Measurements from ENCODE around the gene NAP1L4. TPM values are rescaled to one million over a fixed set of nuclear protein-coding genes. Genes with fewer than 3 reads are reported as not detected.
A peak's percentile ranks its signal among the peaks of the same experiment; 100 is the strongest.
"Not testable (repeated sequence)": the region's sequence is repeated elsewhere in the genome, so short reads cannot be mapped to it uniquely, and the experiment has no call there.

NAP1L4 gene
- total and polyA plus RNA-seq, 2 experiments from 2014 or later = 68.8 to 121 TPM

DNA sequence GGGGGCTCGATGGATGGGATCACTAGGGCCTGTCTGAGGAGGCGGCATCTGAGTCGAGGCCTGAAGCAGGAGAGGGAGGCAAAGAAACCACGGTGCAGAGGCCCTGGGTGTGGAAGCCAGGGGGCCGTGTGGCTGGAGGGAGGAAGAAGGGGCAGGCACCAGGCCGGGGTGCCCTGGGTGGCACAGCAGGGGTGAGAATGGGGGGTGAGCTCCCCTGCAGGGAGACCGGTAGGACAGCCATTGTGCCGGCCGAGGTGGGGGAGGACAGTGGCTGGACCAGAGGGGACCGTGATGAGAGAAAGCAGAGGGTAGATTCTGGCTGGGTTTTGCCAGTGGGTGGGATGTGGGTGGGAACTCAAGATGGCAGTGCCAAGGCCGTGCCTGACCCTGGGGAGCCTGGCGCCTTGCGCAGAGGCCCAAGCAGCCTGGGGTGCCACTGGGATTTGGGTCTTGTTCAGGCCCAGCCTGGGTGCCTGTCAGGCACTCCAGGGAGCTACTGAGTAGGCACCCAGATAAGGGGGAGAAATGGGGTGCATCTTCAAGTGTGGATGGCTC is 81.7 kb downstream of the NAP1L4 start:
- H2AFZ ChIP-seq = no peak overlapping the region
- no peak overlapping the region for H3K4me2 ChIP-seq (ENCODE audit: unreplicated experiment)
- no peaks in the 10 kb centered on the region for H3K9me2 ChIP-seq (ENCODE audit: insufficient read depth)
- TF ChIP-seq EZH2 (IDR thresholded peaks at IDR 0.05; ENCODE audit: insufficient read depth, poor library complexity, severe bottlenecking) = no peak
- no peak for TF ChIP-seq EZH2phosphoT487 (IDR thresholded peaks at IDR 0.05; ENCODE audit: insufficient read depth, low read depth)
- H3K9ac ChIP-seq = no peak overlapping the region
- H3K27me3 ChIP-seq (replicated peaks; ENCODE audit: insufficient read depth) = no peaks in the 10 kb centered on the region
- no peaks in the 10 kb centered on the region for H3K9me3 ChIP-seq (ENCODE audit: low read depth)
- peaks cover 13% of the 10 kb centered on the region for H3K4me1 ChIP-seq (ENCODE audit: insufficient read depth)
- no peaks in the 10 kb centered on the region for H3K79me2 ChIP-seq (ENCODE audit: insufficient read depth)
- H3K4me3 ChIP-seq = no peak overlapping the region
- in situ Hi-C loops (cut with MboI) = no loop called here
- no peaks in the 10 kb centered on the region for H4K20me1 ChIP-seq (ENCODE audit: insufficient read depth)
- WGBS, 2 experiments (ENCODE audit: low coverage in 1 of 2, low lambda C conversion rate in 2 of 2, missing lambda C conversion rate in 2 of 2) = 91 to 94% methylated on average over 12 to 13 of the region's 13 CpGs
- no peaks in the 10 kb centered on the region for H3K36me3 ChIP-seq (ENCODE audit: low read depth)
- H3K27ac ChIP-seq = no peak overlapping the region
- no peaks in the 10 kb centered on the region for H3F3A ChIP-seq (ENCODE audit: insufficient read depth)
- DNase-seq = no peak

DNA sequence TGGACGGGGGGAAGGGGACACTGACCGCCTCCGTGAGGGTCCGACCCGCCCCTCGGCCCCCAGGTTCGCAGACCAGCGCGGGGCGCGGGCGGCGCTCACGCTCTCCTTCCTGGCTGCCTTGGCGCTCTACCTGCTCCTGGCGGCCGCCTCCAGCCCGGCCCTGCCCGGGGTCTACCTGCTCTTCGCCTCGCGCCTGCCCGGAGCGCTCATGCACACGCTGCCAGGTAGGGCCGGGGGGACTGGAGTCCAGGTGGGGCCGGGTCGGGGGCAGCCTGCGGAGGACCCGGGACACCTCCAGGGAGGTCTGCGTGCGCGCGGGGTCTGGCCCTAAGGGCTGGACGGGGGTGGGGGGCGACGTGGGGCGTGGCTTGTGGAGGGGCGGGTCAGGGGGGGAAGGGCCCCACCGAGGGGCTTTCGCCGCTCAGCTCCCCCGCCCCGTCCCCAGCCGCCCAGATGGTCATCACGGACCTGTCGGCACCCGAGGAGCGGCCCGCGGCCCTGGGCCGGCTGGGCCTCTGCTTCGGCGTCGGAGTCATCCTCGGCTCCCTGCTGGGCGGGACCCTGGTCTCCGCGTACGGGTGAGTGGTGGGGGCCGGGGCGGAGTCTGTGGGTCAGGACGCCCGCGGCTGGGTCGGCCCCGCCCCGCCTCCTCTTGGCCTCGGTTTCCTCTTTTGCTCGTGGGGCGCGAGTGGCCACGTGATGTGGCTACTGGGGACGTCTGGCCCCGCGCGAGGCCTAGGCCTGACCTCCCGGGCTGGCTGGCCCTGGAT is 82.8 kb downstream of the NAP1L4 start:
- Histone ChIP-seq H3K9me3 (ENCODE audit: low read depth) (no peaks in the 10 kb centered on the region), H3F3A (ENCODE audit: insufficient read depth) (no peaks in the 10 kb centered on the region), H3K9ac (no peak overlapping the region), H3K27me3 (replicated peaks; ENCODE audit: insufficient read depth) (no peaks in the 10 kb centered on the region), H3K4me1 (ENCODE audit: insufficient read depth) (peaks cover 13% of the 10 kb centered on the region), H3K36me3 (ENCODE audit: low read depth) (no peaks in the 10 kb centered on the region), H3K9me2 (ENCODE audit: insufficient read depth) (no peaks in the 10 kb centered on the region), H4K20me1 (ENCODE audit: insufficient read depth) (no peaks in the 10 kb centered on the region), H3K27ac (no peak overlapping the region), H3K79me2 (ENCODE audit: insufficient read depth) (no peaks in the 10 kb centered on the region), H2AFZ (no peak overlapping the region), H3K4me2 (ENCODE audit: unreplicated experiment) (no peak overlapping the region), H3K4me3 (no peak overlapping the region)
- TF ChIP-seq EZH2 (IDR thresholded peaks at IDR 0.05; ENCODE audit: insufficient read depth, poor library complexity, severe bottlenecking) = no peak
- no peak for TF ChIP-seq EZH2phosphoT487 (IDR thresholded peaks at IDR 0.05; ENCODE audit: insufficient read depth, low read depth)
- in situ Hi-C loops (cut with MboI) = no loop called here
- WGBS, 2 experiments (ENCODE audit: low coverage in 1 of 2, low lambda C conversion rate in 2 of 2, missing lambda C conversion rate in 2 of 2) = 19 to 26% methylated on average over 42 to 46 of the region's 78 CpGs
- peak; percentile 52 for DNase-seq

DNA sequence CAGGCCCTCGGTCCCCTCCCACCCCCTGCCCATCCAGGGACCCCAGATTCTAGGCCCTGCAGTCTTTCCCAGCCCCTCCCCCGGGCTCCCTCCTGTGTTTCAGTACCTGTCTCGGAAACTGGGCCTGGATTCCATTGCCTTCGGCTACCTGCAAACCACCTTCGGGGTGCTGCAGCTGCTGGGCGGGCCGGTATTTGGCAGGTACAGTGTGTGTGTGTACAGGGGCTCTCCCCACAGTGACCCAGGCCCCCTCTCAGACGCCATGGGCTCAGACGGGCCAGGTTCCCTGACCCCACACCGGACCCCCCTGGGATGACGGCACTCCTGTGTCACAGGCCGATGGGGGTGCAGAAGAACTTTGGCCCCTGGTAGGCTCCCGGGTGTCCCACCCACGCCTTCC is 84.0 kb downstream of the NAP1L4 start:
- no peak for DNase-seq
- H3K4me2 ChIP-seq (ENCODE audit: unreplicated experiment) = no peak overlapping the region
- H3K9ac ChIP-seq = no peak overlapping the region
- no peaks in the 10 kb centered on the region for H3F3A ChIP-seq (ENCODE audit: insufficient read depth)
- in situ Hi-C loops (cut with MboI) = no loop called here
- 92 to 93% methylated on average over 13 to 14 of the region's 14 CpGs for WGBS, 2 experiments (ENCODE audit: low coverage in 1 of 2, low lambda C conversion rate in 2 of 2, missing lambda C conversion rate in 2 of 2)
- TF ChIP-seq EZH2phosphoT487 (IDR thresholded peaks at IDR 0.05; ENCODE audit: insufficient read depth, low read depth) (no peak), EZH2 (IDR thresholded peaks at IDR 0.05; ENCODE audit: insufficient read depth, poor library complexity, severe bottlenecking) (no peak)
- H3K4me1 ChIP-seq (ENCODE audit: insufficient read depth) = peaks cover 9% of the 10 kb centered on the region
- no peak overlapping the region for H2AFZ ChIP-seq
- no peaks in the 10 kb centered on the region for H3K36me3 ChIP-seq (ENCODE audit: low read depth)
- H3K27me3 ChIP-seq (replicated peaks; ENCODE audit: insufficient read depth) = no peaks in the 10 kb centered on the region
- no peak overlapping the region for H3K4me3 ChIP-seq
- H4K20me1 ChIP-seq (ENCODE audit: insufficient read depth) = no peaks in the 10 kb centered on the region
- no peaks in the 10 kb centered on the region for H3K9me3 ChIP-seq (ENCODE audit: low read depth)
- no peaks in the 10 kb centered on the region for H3K79me2 ChIP-seq (ENCODE audit: insufficient read depth)
- no peak overlapping the region for H3K27ac ChIP-seq
- no peaks in the 10 kb centered on the region for H3K9me2 ChIP-seq (ENCODE audit: insufficient read depth)

DNA sequence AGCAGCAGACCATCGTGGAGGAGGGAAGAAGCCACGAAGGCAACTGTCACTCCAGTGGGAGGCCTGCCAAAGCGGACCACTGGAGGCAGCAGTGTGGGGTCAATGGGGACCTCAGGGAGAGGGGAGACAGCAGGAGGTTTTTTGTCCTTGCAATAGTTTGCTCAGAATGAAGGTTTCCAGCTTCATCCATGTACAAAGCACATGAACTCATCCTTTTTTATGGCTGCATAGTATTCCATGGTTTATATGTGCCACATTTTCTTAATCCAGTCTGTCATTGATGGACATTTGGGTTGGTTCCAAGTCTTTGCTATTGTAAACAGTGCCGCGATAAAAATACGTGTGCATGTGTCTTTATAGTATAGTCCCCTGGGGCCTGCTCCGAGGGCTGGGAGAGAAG is 86.8 kb downstream of the NAP1L4 start:
- H3K4me2 ChIP-seq (ENCODE audit: unreplicated experiment); H3K27ac ChIP-seq; H4K20me1 ChIP-seq (ENCODE audit: insufficient read depth); H3K9me2 ChIP-seq (ENCODE audit: insufficient read depth); H3K27me3 ChIP-seq (replicated peaks; ENCODE audit: insufficient read depth); H3K9ac ChIP-seq; H3F3A ChIP-seq (ENCODE audit: insufficient read depth); H3K36me3 ChIP-seq (ENCODE audit: low read depth); H3K79me2 ChIP-seq (ENCODE audit: insufficient read depth); DNase-seq; H2AFZ ChIP-seq; H3K9me3 ChIP-seq (ENCODE audit: low read depth); H3K4me1 ChIP-seq (ENCODE audit: insufficient read depth); in situ Hi-C loops (cut with MboI); H3K4me3 ChIP-seq: not testable (repeated sequence)
- WGBS, 2 experiments (ENCODE audit: low coverage in 1 of 2, low lambda C conversion rate in 2 of 2, missing lambda C conversion rate in 2 of 2) = 93 to 97% methylated on average over 7 of the region's 7 CpGs
